GM18909 (cell line): ENCODE results near the gene TEDDM1.
A peak's percentile ranks its signal among the peaks of the same experiment; 100 is the strongest.

Experiments used
- ATAC-seq: cut with Tn5 transposase; IDR thresholded peaks from one replicate; pipeline ENCODE4 v1.9.1; 2021; ENCODE audit warnings: mild to moderate bottlenecking; ENCODE audit not compliant: unreplicated experiment, poor library complexity

TEDDM1 gene

GRCh38 chr1:182408435-182409075, 8.1 kb upstream of the TEDDM1 start:
- no peak for ATAC-seq

- ATAC-seq = no peak
These were observed 7.3 kb upstream of the TEDDM1 start for GRCh38 chr1:182407724-182408123.

- ATAC-seq = no peak
These were observed 5.5 kb upstream of the TEDDM1 start for GRCh38 chr1:182406012-182406411.

GRCh38 chr1:182405578-182405977, 5.1 kb upstream of the TEDDM1 start:
- ATAC-seq = no peak

- no peak for ATAC-seq
These were observed 4.3 kb upstream of the TEDDM1 start for GRCh38 chr1:182404781-182405180.

GRCh38 chr1:182397653-182398393, 2.6 kb downstream of the TEDDM1 start:
- no peak for ATAC-seq

GRCh38 chr1:182395906-182396305, 4.6 kb downstream of the TEDDM1 start:
- no peak for ATAC-seq

GRCh38 chr1:182394055-182394775, 6.3 kb downstream of the TEDDM1 start:
- no peak for ATAC-seq

- peak; percentile 10 for ATAC-seq
These were observed 8.1 kb downstream of the TEDDM1 start for GRCh38 chr1:182392050-182393028.

- ATAC-seq = peak; percentile 75
These were observed 9.0 kb downstream of the TEDDM1 start, which contains the start of gene GLUL for GRCh38 chr1:182391362-182392049. TSS of gene GLUL (minus strand) at chr1:182391790. CDS start at chr1:182388737, 3,053 bp downstream.

- ATAC-seq = peak; percentile 3
These were observed 9.5 kb downstream of the TEDDM1 start for GRCh38 chr1:182391028-182391361.

- no peak for ATAC-seq
These were observed 10.8 kb downstream of the TEDDM1 start for GRCh38 chr1:182389619-182390047.

GRCh38 chr1:182388392-182389134, 11.9 kb downstream of the TEDDM1 start:
- no peak for ATAC-seq

GRCh38 chr1:182387566-182387965, 12.9 kb downstream of the TEDDM1 start:
- ATAC-seq = no peak

GRCh38 chr1:182386980-182387379, 13.5 kb downstream of the TEDDM1 start:
- ATAC-seq = no peak

GRCh38 chr1:182385885-182386853, 14.3 kb downstream of the TEDDM1 start:
- ATAC-seq = no peak

- ATAC-seq = no peak
These were observed 16.0 kb downstream of the TEDDM1 start for GRCh38 chr1:182384387-182384960.
